Nephron (organoid): Measurements from ENCODE around the gene MEAK7.

ENCODE experiments used
- H3K27ac Mint-ChIP-seq, 3 experiments: 2 replicates each; pipeline ENCODE4 v1.8.0; 2020; ENCODE audit warnings: mixed read lengths in 3 of 3, mild to moderate bottlenecking in 2 of 3, moderate library complexity in 1 of 3
- H3K27me3 Mint-ChIP-seq: 2 replicates; pipeline ENCODE4 v1.8.0; 2021; ENCODE audit warnings: low read depth, mild to moderate bottlenecking, moderate library complexity, mixed read lengths
- H3K36me3 Mint-ChIP-seq: 2 replicates; pipeline ENCODE4 v1.8.0; 2020; ENCODE audit warnings: low read depth, mixed read lengths
- H3K4me1 Mint-ChIP-seq: 2 replicates; pipeline ENCODE4 v1.8.0; 2020; ENCODE audit warnings: mixed read lengths
- H3K4me3 Mint-ChIP-seq, 3 experiments: 2 replicates each; pipeline ENCODE4 v1.8.0; 2020; ENCODE audit warnings: mild to moderate bottlenecking in 3 of 3, mixed read lengths in 3 of 3, moderate library complexity in 2 of 3
- H3K9me3 Mint-ChIP-seq: 2 replicates; pipeline ENCODE4 v1.8.0; 2020; ENCODE audit warnings: mixed read lengths
- CTCF ChIP-seq, 3 experiments: fragments of 200-600 bp; sonication (generic); IDR thresholded peaks; one replicate each; pipeline ENCODE4 v1.5.0; 2021; ENCODE audit warnings: antibody characterized with exemption in 3 of 3; ENCODE audit not compliant: unreplicated experiment in 3 of 3

The MEAK7 gene

GRCh38 chr16:84504420-84505248 lies at the start of gene MEAK7:
Gene MEAK7 (minus strand): TSS chr16:84504659. CDS start chr16:84498086, 6,573 bp downstream.
- peaks cover 11% of the 10 kb centered on the region for H3K4me1 Mint-ChIP-seq
- H3K9me3 Mint-ChIP-seq, result no peaks in the 10 kb centered on the region
- H3K27ac Mint-ChIP-seq, result peak within 1 kb of the TSS; percentile 31 to 91 (median 82)
- no peak for TF ChIP-seq CTCF (IDR thresholded peaks at IDR 0.05; ENCODE audit: unreplicated experiment in 3 of 3)
- peaks cover 7% of the 10 kb centered on the region for H3K27me3 Mint-ChIP-seq
- peaks cover 8% of the 10 kb centered on the region for H3K36me3 Mint-ChIP-seq
- H3K4me3 Mint-ChIP-seq, result peak within 1 kb of the TSS; percentile 91 to 93 (median 91)

- Mint-ChIP-seq H3K27me3 (peaks cover 30% of the 10 kb centered on the region), H3K36me3 (no peaks in the 10 kb centered on the region), H3K4me3 (peak overlapping the region in 1 of 3 experiments; percentile 12), H3K4me1 (peaks cover 14% of the 10 kb centered on the region), H3K9me3 (no peaks in the 10 kb centered on the region), H3K27ac (no peak overlapping the region)
- TF ChIP-seq CTCF (IDR thresholded peaks at IDR 0.05; ENCODE audit: unreplicated experiment in 3 of 3), result no peak
Observed at GRCh38 chr16:84553873-84554399, 49.5 kb upstream of the MEAK7 start.

- no peaks in the 10 kb centered on the region for H3K36me3 Mint-ChIP-seq
- peaks cover 35% of the 10 kb centered on the region for H3K27me3 Mint-ChIP-seq
- H3K27ac Mint-ChIP-seq, result no peak overlapping the region
- H3K4me3 Mint-ChIP-seq, result no peak overlapping the region
- TF ChIP-seq CTCF (IDR thresholded peaks at IDR 0.05; ENCODE audit: unreplicated experiment in 3 of 3), result no peak
- no peaks in the 10 kb centered on the region for H3K9me3 Mint-ChIP-seq
- H3K4me1 Mint-ChIP-seq, result peaks cover 20% of the 10 kb centered on the region
Observed at GRCh38 chr16:84552135-84552534, 47.7 kb upstream of the MEAK7 start.

DNA sequence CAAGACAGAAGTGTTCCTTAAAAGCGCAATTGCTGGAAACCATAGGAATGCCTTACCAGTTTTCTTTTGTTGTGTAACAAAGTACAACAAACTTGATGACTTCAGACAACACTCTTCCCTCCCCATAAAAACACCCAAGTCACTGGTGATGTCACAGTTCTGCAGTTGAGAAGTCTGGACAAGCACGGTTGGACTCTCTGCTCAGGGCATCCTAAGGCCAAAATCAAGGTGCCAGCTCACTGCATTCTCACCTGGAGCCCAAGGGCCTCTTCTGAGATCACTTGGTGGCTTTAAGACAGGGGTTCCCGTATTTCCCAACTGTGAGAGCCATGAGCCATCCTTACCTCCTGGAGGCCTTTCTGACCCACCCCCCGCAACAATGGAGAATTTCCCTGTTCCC lies 45.6 kb upstream of the MEAK7 start:
- H3K27me3 Mint-ChIP-seq, result peaks cover 42% of the 10 kb centered on the region
- H3K4me1 Mint-ChIP-seq, result peaks cover 33% of the 10 kb centered on the region
- no peaks in the 10 kb centered on the region for H3K9me3 Mint-ChIP-seq
- no peak for TF ChIP-seq CTCF (IDR thresholded peaks at IDR 0.05; ENCODE audit: unreplicated experiment in 3 of 3)
- no peak overlapping the region for H3K4me3 Mint-ChIP-seq
- H3K27ac Mint-ChIP-seq, result no peak overlapping the region
- H3K36me3 Mint-ChIP-seq, result no peaks in the 10 kb centered on the region

DNA sequence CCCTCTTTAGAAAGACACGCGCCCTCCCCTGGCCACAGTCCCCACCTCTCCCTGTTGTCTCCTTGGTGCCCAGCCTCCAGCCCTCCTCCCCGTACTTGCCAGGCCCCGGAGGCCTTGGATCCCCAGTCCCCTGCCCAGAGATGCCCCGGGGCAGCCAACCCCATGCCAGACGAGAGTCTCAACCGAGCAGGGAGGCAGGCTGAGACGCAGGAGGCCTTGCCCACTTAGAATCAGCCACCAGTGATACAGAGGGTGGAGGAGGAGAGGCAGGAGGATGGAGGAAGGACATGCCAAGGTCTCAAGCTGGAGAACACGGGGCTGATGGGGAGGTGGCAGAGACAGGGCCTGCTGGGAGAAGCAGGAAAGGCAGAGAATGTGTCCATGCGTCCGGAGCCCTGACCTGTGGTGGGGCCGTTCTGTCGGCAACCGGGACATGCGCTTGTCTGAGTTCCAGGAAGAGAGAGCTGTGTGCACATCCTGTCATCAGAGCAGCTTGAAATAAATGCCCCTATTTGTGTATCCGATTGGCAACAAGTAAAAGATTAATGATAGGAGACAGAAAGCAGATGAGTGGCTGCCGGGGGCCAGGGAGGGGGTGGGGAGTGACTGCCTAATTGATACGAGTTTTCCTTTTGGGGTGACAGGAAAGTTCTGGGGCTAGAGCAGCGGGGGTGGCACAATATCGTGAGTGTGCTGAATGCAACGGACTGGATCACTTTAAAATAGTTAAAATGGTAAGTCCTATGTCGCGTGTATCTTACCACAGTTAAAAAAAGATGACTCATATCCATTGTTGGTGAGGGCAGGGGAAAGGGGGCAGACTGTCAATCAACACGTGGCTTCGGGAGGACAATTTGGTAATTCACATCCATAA lies 44.7 kb upstream of the MEAK7 start:
- Mint-ChIP-seq H3K9me3 (no peaks in the 10 kb centered on the region), H3K36me3 (no peaks in the 10 kb centered on the region), H3K27me3 (peaks cover 43% of the 10 kb centered on the region), H3K4me3 (no peak overlapping the region), H3K4me1 (peaks cover 38% of the 10 kb centered on the region), H3K27ac (peak overlapping the region; percentile 13 to 74 (median 24))
- no peak for TF ChIP-seq CTCF (IDR thresholded peaks at IDR 0.05; ENCODE audit: unreplicated experiment in 3 of 3)
